Body of pancreas (tissue), 4 donors: ENCODE results near the gene RSRC1. TPM values are rescaled to one million over a fixed set of nuclear protein-coding genes. Genes with fewer than 3 reads are reported as not detected.

Experiments
- ATAC-seq: fragments of 150-250 bp; one replicate; pipeline ENCODE4 v1.9.1; 2016
- DNase-seq, 4 donors: peaks; one replicate each; pipeline ENCODE4 v3.0.0-alpha.2; 2019
- H3K27ac ChIP-seq, 4 donors: fragments of 200-600 bp; sonication (generic); 1 replicate in 3 of 4; 2 replicates in 1 of 4; pipeline versions ENCODE4 v1.5.1 to v1.6.1; 2016 to 2019; ENCODE audit warnings: mild to moderate bottlenecking in 1 of 4, mixed read lengths in 1 of 4, moderate library complexity in 1 of 4
- H3K27me3 ChIP-seq, 2 donors: fragments of 200-600 bp; sonication (generic); one replicate each; pipeline ENCODE4 v1.6.0; 2016; ENCODE audit warnings: mild to moderate bottlenecking in 1 of 2
- H3K36me3 ChIP-seq, 2 donors: fragments of 200-600 bp; sonication (generic); replicated peaks in 1 of 2; 2 replicates each; pipeline ENCODE4 v1.5.1; 2016; ENCODE audit warnings: low read depth in 2 of 2; ENCODE audit not compliant: insufficient read depth in 1 of 2
- H3K4me1 ChIP-seq: fragments of 200-600 bp; sonication (generic); one replicate; pipeline ENCODE4 v1.6.0; 2016
- H3K4me3 ChIP-seq, 2 donors: fragments of 200-600 bp; sonication (generic); 1 replicate in 1 of 2; 2 replicates in 1 of 2; pipeline ENCODE4 v1.5.1; 2016 to 2019
- H3K9me3 ChIP-seq, 3 donors: fragments of 200-600 bp; sonication (generic); 1 replicate in 2 of 3; 2 replicates in 1 of 3; pipeline ENCODE4 v1.5.1; 2016
- CTCF ChIP-seq, 7 experiments: fragments of 450-650 bp in 4 of 7; fragments of 200-600 bp in 3 of 7; sonication (generic) in 3 of 7; IDR thresholded peaks; one replicate each; pipeline ENCODE4 v1.5.1; 2016 to 2019; ENCODE audit warnings: antibody characterized with exemption in 7 of 7
- POLR2A ChIP-seq, 3 donors: fragments of 450-650 bp; IDR thresholded peaks; one replicate each; pipeline ENCODE4 v1.6.1; 2016; ENCODE audit warnings: antibody characterized with exemption in 3 of 3, mild to moderate bottlenecking in 2 of 3
- WGBS, 2 donors: methylation state at CpG; one replicate each; pipeline ENCODE4 v1.1.5; 2017; 5-methylcytosine and 5-hydroxymethylcytosine counted together
- intact Hi-C: fragments of 100-400 bp; cut with DNase I; formaldehyde crosslinking; loops from one replicate; pipeline ENCODE4 v1.15.1; 2023
- total RNA-seq, 2 donors: library from RNA; depleted of rRNA; stranded (reverse); fragments of >200 nt; gene quantifications; one replicate each; pipeline ENCODE4 v1.1.0, GENCODE V29; 2016

RSRC1 gene
- total RNA-seq, 2 donors from 2014 or later: 18.5 to 21.5 TPM

- intact Hi-C loops: no loop called here
- no peaks in the 10 kb centered on the region for H3K27me3 ChIP-seq
- H3K27ac ChIP-seq: no peak overlapping the region
- H3K9me3 ChIP-seq: no peaks in the 10 kb centered on the region
- no peaks in the 10 kb centered on the region for H3K4me1 ChIP-seq
- TF ChIP-seq POLR2A (IDR thresholded peaks at IDR 0.05): no peak
- no peak for TF ChIP-seq CTCF (IDR thresholded peaks at IDR 0.05)
- no peak overlapping the region for H3K4me3 ChIP-seq
- DNase-seq: no peak
- ATAC-seq: no peak
- no peaks in the 10 kb centered on the region for H3K36me3 ChIP-seq
Measured at GRCh38 chr3:158447408-158447807, 337.5 kb downstream of the RSRC1 start.

GRCh38 chr3:158451405-158452055 is 341.6 kb downstream of the RSRC1 start:
- Histone ChIP-seq H3K27ac (no peak overlapping the region), H3K36me3 (no peaks in the 10 kb centered on the region), H3K4me1 (no peaks in the 10 kb centered on the region), H3K4me3 (no peak overlapping the region), H3K27me3 (no peaks in the 10 kb centered on the region), H3K9me3 (no peaks in the 10 kb centered on the region)
- intact Hi-C loops: no loop called here
- TF ChIP-seq POLR2A (IDR thresholded peaks at IDR 0.05) (no peak), CTCF (IDR thresholded peaks at IDR 0.05) (no peak)
- WGBS, 2 donors: 63 to 77% methylated on average over 1 of the region's 1 CpG
- no peak for DNase-seq
- no peak for ATAC-seq

GRCh38 chr3:158452334-158452733 is 342.4 kb downstream of the RSRC1 start:
- TF ChIP-seq CTCF (IDR thresholded peaks at IDR 0.05) (no peak), POLR2A (IDR thresholded peaks at IDR 0.05) (no peak)
- no peak for ATAC-seq
- Histone ChIP-seq H3K4me1 (no peaks in the 10 kb centered on the region), H3K36me3 (no peaks in the 10 kb centered on the region), H3K4me3 (no peak overlapping the region), H3K27ac (no peak overlapping the region), H3K27me3 (no peaks in the 10 kb centered on the region), H3K9me3 (no peaks in the 10 kb centered on the region)
- no peak for DNase-seq
- intact Hi-C loops: no loop called here

- H3K4me1 ChIP-seq: no peaks in the 10 kb centered on the region
- no peak for DNase-seq
- no peaks in the 10 kb centered on the region for H3K36me3 ChIP-seq
- 93 to 96% methylated on average over 2 of the region's 2 CpGs for WGBS, 2 donors
- TF ChIP-seq CTCF (IDR thresholded peaks at IDR 0.05): no peak
- intact Hi-C loops: no loop called here
- no peak overlapping the region for H3K27ac ChIP-seq
- no peaks in the 10 kb centered on the region for H3K9me3 ChIP-seq
- H3K4me3 ChIP-seq: no peak overlapping the region
- H3K27me3 ChIP-seq: no peaks in the 10 kb centered on the region
- no peak for ATAC-seq
Measured at GRCh38 chr3:158453004-158453403, 343.1 kb downstream of the RSRC1 start.

GRCh38 chr3:158453865-158454264 is 344.0 kb downstream of the RSRC1 start:
- DNase-seq: no peak
- ATAC-seq: no peak
- H3K4me3 ChIP-seq: no peak overlapping the region
- TF ChIP-seq POLR2A (IDR thresholded peaks at IDR 0.05) (no peak), CTCF (IDR thresholded peaks at IDR 0.05) (no peak)
- no peaks in the 10 kb centered on the region for H3K27me3 ChIP-seq
- no peaks in the 10 kb centered on the region for H3K9me3 ChIP-seq
- H3K27ac ChIP-seq: no peak overlapping the region
- no peaks in the 10 kb centered on the region for H3K4me1 ChIP-seq
- intact Hi-C loops: no loop called here
- H3K36me3 ChIP-seq: no peaks in the 10 kb centered on the region
